ENCODE results near the gene TDRD9. TPM values are rescaled to one million over a fixed set of nuclear protein-coding genes. Genes with fewer than 3 reads are reported as not detected.

TDRD9 gene
- total RNA-seq, 1 donor from 2014 or later = 2.7 TPM

- TF ChIP-seq CTCF (conservative IDR thresholded peaks at IDR 0.05; ENCODE audit: low read depth, low read length) = no peak
- DNase-seq (ENCODE audit: low read depth) = no peak
Measured at GRCh38 chr14:103925316-103925715, 2.9 kb upstream of the TDRD9 start.

GRCh38 chr14:103927566-103927965 lies 690 bp upstream of the TDRD9 start:
- DNase-seq (ENCODE audit: low read depth) = no peak
- no peak for TF ChIP-seq CTCF (conservative IDR thresholded peaks at IDR 0.05; ENCODE audit: low read depth, low read length)
- H3K4me3 ChIP-seq (ENCODE audit: low read depth, low read length) = no peak overlapping the region

More at GRCh38 chr14:103925316-103925715, 2.9 kb upstream of the TDRD9 start:
- no peak overlapping the region for H3K4me3 ChIP-seq (ENCODE audit: low read depth, low read length)

GRCh38 chr14:103930051-103930604 lies 1.9 kb downstream of the TDRD9 start:
- no peak overlapping the region for H3K4me3 ChIP-seq (ENCODE audit: low read depth, low read length)
- no peak for DNase-seq (ENCODE audit: low read depth)
- TF ChIP-seq CTCF (conservative IDR thresholded peaks at IDR 0.05; ENCODE audit: low read depth, low read length) = no peak

- no peak for DNase-seq (ENCODE audit: low read depth)
- no peak for TF ChIP-seq CTCF (conservative IDR thresholded peaks at IDR 0.05; ENCODE audit: low read depth, low read length)
- no peak overlapping the region for H3K4me3 ChIP-seq (ENCODE audit: low read depth, low read length)
Measured at GRCh38 chr14:103931422-103931821, 3.2 kb downstream of the TDRD9 start.

GRCh38 chr14:103932791-103933490 lies 4.7 kb downstream of the TDRD9 start:
- no peak for TF ChIP-seq CTCF (conservative IDR thresholded peaks at IDR 0.05; ENCODE audit: low read depth, low read length)
- H3K4me3 ChIP-seq (ENCODE audit: low read depth, low read length) = no peak overlapping the region
- DNase-seq (ENCODE audit: low read depth) = no peak

- no peak overlapping the region for H3K4me3 ChIP-seq (ENCODE audit: low read depth, low read length)
- no peak for TF ChIP-seq CTCF (conservative IDR thresholded peaks at IDR 0.05; ENCODE audit: low read depth, low read length)
- no peak for DNase-seq (ENCODE audit: low read depth)
Measured at GRCh38 chr14:103935102-103935501, 6.8 kb downstream of the TDRD9 start.

- TF ChIP-seq CTCF (conservative IDR thresholded peaks at IDR 0.05; ENCODE audit: low read depth, low read length) = no peak
- no peak for DNase-seq (ENCODE audit: low read depth)
- no peak overlapping the region for H3K4me3 ChIP-seq (ENCODE audit: low read depth, low read length)
Measured at GRCh38 chr14:103941462-103941861, 13.2 kb downstream of the TDRD9 start.
